NCI-H82 treated with DMSO at 0.1 percent for 48 hours (cell line): Measurements from ENCODE around the gene VWA3B.
"Not testable (repeated sequence)": the region's sequence is repeated elsewhere in the genome, so short reads cannot be mapped to it uniquely, and the experiment has no call there.

Experiments used
- DNase-seq: peaks from one replicate; lab custom pipeline; 2025; ENCODE audit not compliant: unreplicated experiment; lab: John Stamatoyannopoulos, UW

Gene VWA3B

DNA sequence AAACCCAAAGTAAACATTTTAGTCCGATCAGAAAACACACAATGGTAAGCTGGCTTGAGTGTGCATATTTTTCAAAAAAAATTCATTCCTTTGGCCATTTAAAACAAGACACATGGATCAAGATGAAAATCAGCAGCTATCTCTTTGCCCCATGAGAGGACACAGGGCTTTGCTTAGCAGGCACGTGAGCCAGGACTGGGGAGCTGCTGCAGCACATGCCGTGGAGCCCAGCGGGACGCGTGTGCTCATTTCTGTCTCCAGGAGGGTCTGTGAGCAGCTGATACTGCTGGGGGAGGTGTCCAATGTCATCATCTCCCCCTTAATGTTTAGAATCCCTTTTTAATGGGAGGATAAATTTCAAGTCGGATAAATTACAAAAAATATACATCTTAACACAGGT, 209.5 kb downstream of the VWA3B start:
- no peak for DNase-seq

DNA sequence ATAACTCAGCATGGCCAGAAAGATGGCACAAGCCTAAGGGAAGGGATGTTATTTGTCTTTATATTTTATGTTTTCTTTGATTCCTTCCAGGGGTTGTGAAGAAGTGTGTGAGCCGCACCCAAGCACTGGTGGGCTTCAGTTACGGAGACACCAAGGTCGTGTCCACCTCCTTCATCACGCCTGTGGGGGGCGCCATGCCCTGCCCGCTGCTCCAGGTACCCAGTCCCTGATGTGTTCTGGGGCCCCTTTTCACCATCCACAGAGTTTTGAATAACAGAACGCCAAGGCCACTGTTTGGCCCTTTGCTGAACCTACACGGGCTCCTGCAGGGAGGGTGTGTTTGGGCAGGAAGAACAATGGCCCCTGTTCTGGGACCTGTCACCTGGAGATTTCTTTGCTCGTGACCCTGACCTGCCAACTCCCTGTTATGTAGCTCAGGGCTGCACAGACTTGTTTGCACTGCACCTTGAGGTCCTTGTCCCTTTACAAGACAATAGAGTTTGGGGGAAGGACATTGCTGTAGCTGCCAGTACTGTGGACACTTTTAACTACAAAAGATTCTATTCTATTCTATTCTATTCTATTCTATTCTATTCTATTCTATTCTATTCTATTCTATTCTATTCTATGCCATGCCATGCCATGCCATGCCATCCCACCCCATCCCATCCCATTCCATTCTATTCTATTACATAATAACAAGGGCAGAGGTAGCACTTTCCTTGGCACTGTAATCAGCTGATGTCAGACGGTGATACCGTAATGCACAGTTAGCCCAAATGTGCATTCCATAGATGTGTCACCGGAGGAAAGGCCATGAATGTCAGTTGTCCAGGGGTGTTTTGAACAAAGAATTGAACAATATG, 211.1 kb downstream of the VWA3B start:
- no peak for DNase-seq

DNA sequence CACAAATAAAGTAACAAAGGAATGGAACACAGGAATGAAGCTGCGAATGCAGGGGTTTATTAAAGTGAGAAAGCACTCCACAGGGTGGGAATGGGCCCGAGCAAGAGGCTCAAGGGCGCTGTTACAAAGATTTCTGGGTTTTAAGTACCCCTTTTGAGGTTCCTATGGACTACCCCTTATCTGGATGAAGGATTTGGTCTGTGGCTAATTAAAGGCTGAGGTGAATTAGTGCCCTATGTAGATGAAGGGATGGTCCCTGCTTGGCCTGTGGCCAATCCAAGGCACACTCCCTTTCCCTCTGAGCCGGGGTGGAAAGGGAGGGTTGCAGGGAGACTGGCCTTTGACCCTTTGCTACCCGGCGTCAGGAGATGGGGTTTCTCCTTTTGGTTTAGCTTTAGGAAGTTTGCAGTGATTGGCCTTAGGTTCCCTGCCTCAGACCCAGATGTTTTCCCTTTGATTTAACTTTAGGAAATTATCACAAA, 211.8 kb downstream of the VWA3B start:
- no peak for DNase-seq

DNA sequence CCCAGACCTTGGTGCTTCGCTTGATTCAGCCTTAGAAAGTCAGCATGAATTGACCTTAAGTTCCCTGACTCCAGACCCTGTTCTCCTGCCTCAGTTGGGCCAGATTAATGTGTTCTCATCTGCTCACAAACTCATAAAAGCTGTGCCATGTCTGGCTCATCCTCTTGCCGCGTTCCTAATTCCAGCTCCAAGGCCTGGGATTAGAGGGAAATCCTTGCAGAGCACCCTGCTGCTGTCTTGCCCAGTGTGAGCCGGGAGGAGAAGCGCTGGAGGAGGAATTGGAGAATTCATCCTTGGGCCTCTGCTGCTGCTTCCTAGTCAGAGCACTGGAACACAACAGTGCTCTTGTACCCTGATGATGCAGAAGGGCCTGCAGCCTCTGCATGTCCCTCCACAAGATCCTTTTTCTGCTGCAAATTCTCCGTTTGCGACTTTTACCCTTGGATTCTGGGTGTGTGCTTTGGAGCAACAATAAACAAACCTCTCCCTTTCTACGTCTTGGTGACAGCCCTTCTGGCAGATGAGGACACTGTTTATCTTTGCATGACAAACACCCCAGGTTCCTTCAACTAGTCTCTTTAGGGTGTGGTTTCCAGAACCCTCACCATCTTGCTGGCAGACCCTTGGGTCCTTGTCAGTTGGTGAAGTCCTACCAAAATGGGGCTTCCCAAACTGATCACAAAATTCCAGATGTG, 212.4 kb downstream of the VWA3B start:
- peak; percentile 53 for DNase-seq

DNA sequence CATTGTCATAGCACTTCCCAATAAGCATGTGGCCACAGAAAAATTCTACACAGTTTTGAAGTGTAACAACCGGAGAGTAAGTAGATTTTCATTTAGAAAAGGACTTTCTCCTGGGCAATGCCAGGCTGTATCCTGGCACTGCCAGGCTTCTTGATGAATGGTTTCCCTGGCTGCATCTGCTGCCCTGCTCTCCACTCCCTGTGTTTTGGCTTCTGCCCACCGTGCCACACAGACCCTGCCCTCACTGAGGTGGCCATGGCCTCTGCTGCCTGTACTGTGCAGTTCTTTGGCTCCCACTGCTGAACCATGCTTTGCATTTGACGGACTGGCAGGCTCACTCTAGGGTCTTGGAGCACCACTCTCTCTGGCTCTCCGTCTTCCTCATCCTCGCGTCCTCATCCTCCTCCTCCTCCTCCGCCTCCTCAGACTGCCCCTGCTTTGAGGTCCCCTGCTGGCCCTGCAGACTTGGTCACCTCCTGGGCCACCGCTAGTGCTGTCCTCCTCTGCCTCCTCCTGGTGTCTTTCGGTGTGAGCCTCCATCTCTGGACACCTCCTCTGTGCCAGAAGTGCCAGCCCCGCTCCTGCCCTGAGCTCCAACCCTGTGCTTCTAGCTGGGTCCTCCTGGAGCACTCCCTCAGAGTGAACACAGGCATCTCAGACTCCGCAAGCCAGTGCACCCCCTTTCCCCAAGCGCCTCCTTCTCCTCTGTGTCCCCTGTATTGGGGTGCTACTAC, 213.3 kb downstream of the VWA3B start:
- no peak for DNase-seq

DNA sequence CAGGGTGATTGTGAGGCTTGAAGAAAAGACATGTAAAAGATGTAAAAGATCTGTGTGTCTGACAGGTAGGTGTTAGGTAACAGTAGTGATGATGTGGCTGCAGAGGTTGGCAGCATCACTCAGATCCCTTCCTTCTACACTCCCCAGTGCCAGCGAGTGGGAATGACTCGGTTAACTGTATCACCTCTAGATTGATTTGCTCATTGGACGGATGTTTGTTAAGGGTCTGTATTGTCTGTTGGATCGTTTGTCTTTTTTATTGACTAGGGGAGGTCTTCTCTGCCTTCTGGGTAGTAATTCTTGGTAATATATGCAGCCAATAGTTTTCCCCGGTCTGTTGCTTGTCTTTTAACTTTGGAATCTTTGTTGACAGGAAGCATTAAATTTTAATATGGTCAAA, 214.5 kb downstream of the VWA3B start:
- DNase-seq, result no peak

DNA sequence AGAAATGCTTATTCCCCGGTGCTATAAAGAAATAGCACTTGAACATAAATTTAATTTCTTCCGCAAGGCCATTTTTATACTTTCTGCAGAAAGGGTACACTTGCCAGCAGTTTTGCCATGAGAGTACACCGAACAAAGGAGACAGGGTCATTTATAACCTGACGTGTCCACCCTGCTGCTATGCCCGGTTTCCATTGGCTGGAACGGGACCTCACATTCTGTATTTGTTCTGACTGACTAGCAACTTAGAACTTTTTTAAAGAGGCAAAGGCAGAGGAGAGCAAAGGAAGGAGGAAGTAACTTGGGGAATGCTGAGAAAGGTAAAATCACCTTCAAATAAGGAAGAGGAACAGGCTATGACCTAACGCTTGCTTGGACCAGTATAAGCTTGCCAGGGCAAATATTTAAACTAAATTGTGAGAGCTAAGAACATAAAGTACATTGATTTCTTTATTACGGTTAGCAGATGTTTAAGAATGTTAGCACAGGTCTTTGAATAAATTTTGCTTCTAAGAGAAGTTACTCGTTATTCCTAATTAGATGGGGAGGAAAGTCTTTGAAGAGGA, 220.2 kb downstream of the VWA3B start:
- DNase-seq, result not testable (repeated sequence)

DNA sequence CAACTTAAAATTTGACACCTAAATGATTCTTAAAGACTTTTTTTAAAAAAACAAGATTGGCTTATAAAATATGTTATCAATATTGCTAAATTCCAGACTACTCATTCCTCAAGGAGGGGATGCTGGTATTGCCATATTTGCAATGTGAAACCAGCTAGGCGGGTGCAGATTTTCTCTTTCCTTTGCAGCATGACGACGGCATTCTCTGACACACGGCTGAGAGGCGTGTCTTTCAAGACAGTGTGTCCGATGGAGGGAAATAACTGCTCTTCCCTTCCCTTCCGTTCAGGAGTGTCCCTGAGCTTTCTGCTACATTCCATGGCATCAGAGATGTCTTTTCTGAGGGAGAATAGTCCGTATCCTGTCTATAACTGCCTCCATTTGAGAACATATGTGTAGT, 221.1 kb downstream of the VWA3B start:
- no peak for DNase-seq

DNA sequence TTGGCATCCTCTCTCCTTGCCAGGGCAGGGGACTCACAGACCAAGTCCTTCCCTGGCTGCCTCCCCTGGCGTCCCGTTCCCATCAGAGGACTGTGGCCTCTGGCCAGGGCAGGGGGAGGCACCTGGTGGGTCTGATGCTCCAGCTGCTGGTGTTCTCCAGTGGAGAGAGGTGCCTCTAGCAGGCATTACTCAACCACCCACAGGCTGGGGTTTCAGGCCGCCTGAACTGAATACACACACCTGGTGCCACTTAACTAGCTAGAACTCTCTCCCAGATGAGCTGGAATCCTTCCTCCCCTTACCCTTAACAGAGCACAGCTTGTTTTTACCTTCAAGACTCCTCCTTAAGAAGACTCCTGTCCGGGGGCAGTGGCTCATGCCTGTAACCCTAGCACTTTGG, 221.6 kb downstream of the VWA3B start:
- DNase-seq, result no peak

DNA sequence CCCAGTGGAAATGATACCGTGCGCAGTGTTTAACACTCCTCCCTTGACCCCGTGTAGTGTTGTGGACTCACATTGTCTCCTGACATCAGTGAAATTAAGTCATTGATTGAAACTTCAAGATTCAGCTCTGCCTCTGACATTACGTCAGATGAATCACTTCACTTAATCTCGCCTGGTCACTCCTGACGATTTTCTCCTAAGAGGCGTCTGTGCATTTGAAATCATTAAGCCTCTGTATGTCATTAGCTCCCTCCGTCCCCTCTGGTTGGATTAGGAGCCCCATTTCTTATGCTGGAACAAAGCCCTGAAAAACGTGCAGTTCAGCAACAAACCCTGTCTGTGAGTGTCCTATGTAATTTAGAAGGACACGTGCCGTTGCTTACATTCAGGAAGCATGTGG, 222.6 kb downstream of the VWA3B start:
- no peak for DNase-seq

DNA sequence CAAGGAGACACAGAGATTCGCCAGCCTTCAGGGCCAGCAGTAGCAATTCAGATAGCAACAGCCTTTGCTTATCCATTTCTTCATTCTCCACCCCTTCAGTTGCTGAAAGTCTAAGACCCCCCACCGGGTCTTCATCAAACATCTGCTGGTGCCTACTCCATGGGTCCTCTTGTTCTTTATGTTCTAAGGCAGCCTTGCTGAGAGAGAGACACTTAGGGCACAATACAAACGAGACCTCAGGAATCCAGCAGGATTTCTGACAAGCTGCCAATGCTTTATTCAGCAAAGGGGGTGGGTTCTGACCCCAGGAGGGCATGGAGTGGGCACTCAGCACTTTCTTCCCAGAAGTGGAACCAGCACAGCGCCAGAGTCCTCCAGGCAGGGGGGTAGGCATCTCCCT, 223.0 kb downstream of the VWA3B start:
- no peak for DNase-seq

DNA sequence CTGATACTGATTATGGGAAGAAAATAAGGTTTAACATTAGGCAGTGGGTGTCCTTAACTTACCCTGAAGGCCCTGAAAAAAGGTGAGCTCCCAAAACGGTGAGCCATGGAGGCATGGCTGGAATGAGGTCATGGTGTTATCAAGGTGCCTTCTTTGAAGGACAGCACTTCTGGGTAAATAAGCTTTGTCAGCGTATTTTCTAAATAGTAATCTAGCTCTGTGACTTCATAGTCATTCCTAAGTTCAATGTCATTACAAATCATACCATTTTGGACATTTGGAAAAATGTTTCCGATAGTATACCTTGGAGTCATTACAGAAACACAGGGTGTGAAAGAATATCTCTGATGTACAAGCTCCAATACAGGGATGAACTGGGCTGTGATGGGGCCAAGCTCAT, 224.1 kb downstream of the VWA3B start:
- no peak for DNase-seq

DNA sequence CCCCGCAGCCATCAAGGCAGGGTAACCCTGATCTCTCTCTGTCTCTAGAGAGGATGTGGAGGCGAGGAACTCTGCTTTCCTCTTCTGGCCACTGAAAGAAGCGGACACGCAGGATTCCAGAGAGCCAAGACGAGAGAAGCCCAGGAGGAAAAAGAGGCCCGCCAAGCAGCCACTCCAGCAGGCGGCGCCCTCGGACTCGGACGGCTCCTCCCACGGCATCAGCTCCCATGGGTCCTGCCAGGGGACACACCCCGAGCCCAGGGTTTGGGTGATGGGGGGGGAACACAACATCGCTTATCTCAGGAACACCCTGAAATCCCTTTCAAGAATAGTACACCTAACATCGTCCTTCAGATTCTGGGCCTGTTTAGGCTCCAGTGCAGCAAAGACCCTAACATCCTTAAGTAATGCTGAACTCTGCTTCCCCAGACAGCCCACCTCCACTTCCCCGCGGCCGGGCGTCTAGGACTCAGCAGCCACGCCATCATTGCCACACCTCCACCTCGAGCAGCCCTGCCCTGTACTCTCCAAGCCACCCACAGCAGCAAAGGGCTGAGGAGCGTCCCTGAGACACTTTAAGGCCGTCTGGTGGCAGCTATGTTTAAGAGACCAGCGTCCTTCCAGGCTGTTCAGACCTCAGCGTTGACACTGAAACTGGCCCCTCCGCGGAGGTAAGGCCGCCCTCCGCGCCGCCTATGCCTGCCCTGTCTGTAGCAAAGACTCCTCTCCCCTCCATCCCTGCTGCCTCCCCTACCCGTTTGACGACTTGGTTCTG, 225.0 kb downstream of the VWA3B start:
- no peak for DNase-seq

DNA sequence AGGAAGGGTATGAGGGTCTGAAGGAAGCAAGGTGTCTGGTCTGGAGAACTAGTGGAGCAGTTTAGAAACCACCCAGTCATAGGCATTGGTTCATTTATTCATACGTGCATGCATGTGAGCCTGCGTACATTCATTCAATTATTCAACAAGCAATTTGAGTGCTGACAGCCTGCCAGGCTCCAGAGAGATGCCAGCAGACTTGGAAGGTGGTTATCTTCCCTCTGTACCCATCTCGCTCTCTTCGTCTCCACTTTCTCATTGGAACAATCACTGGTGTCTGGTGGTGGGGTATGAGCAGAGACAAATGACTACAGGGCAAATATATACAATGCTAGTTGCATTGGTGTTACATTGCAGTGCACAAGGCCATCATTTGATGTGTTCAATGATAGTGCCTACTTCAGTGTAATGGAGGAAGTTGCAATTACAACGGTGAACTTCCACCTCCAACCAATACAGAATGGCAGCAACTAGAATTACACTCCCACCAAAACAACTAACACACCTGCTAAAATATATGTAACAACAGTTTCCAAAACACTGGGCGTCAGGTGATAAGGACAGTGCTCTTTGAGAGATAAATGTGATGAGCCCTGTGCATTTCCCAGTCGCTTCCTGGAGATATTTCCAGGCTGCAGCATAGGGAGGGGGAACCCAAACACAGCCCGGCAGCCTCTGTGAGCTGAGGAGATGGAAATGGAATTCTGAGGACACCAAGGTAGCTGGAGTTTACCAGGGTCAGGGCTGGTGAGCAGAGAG, 226.7 kb downstream of the VWA3B start:
- no peak for DNase-seq

DNA sequence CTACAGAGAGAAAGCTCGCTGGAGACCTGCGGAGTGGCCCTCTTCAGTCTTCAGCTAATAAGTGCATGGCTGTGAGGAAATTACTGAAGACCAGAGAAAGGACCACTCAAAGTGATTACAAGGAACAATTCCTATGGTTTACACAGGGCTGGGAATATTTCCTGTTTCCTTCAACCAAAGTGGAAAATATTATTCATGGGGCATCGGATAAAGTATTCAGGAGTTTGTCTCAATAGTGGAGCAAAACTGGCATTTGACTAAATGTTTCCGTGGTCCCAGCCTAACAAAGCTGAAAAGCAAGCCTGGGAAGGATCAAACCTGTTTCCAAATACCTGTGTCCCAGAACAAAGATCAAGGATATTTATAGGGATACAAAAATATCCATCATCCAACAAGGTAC, 227.3 kb downstream of the VWA3B start:
- no peak for DNase-seq

DNA sequence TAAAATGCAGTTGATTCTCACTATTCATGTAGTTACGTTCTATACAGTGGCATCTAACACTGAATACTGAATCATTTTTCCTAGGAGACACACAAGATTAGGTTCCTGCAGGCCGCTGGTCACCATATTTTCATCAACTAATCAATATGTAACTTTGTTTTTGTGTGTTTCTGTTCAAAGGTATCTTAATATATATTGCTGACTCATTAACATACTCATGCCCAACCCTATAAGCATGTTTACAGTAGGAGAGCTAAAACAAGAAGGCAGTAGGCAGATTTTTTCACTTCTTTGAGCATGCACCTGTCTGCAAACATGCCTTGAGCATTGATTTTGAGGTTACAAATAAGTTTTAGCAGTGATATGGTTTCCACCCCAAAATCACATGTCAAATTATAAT, 229.0 kb downstream of the VWA3B start:
- DNase-seq, result no peak

DNA sequence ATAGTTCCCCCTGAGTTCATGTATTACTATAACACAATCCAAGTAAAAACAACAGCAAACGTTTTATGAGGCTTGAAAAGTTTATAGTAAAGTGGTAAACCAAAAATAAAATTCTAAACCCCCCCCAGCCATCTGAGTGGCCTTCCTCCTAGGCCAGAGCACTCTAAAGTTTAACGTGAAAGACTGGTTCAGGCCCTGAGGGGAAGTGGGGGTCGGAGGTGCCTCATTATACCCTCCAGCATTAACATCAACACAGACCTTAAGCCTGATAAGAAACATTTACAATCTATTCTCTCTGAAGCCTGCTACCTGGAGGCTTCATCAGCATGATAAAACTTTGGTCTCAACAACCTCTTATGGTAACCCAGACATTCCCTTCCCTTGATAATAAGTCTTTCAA, 230.2 kb downstream of the VWA3B start:
- DNase-seq, result no peak

DNA sequence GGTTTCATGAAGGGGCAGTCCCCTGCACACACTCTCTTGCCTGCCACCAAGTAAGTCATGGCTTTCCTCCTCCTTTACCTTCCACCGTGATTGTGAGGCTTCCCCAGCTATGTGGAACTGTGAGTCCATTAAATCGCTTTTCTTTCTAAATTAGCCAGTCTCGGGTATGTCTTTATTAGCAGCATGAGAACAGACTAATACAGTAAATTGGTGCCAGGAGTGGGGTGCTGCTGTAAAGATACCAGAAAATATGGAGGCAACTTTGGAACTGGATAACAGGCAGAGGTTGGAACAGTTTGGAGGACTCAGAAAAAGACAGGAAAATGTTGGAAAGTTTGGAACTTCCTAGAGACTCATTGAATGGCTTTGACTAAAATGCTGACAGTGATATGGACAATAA, 233.2 kb downstream of the VWA3B start:
- DNase-seq, result not testable (repeated sequence)

DNA sequence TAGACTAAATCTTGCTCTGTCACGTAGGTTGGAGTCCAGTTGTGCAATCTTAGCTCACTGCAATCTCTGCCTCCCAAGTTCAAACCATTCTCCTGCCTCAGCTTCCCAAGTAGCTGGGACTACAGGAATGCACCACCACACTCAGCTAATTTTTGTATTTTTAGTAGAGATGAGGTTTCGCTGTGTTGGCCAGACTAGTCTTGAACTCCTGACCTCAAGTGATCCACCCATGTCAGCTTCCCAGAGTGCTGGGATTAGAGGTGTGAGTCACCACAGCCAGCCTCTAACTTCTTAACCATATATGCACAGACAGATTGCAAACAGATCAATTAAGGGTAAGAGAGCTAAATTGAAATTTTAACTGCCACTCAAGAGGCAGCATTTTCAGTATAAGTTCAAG, 237.2 kb downstream of the VWA3B start:
- no peak for DNase-seq

DNA sequence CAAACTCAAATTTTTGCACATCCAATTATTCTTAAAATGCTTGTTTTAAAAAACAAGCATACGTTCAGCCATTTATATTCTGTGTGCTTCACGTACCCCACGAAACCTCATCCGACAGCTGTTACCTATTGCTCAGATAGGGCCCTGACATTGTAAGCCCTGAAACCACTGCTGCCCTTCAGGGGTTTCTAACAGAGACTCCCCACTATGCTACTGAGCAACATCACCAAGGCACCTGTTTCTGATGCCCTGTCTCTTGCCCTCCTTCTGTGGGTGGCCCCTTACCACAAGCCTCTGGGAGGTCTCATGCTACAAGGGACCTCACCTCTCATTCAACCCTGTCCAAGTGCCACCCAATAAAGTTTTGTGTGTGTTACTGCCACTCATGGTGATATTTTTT, 240.8 kb downstream of the VWA3B start:
- DNase-seq, result no peak
